Neural cell (in vitro differentiated cells): ENCODE data around the gene MFRP.

Source experiments
- CTCF ChIP-seq: fragments of 450-650 bp; IDR thresholded peaks from 2 replicates; pipeline ENCODE4 v1.5.1; 2014; ENCODE audit warnings: antibody characterized with exemption, mild to moderate bottlenecking, moderate library complexity; ENCODE audit not compliant: poor library complexity, severe bottlenecking
- EP300 ChIP-seq: fragments of 450-650 bp; conservative IDR thresholded peaks from 2 replicates; pipeline ENCODE4 v1.6.1; 2014; ENCODE audit warnings: antibody characterized with exemption, mild to moderate bottlenecking, moderate library complexity; ENCODE audit not compliant: poor library complexity, severe bottlenecking
- EZH2 ChIP-seq: fragments of 200-600, 300-800 bp; shearing (Covaris generic), sonication (generic); IDR thresholded peaks from 2 replicates; pipeline ENCODE4 v1.6.1; 2014; ENCODE audit warnings: antibody characterized with exemption, low read length, borderline replicate concordance, mild to moderate bottlenecking; ENCODE audit not compliant: insufficient read depth, poor library complexity, severe bottlenecking
- POLR2AphosphoS5 ChIP-seq: IDR thresholded peaks from 2 replicates; pipeline ENCODE4 v1.6.1; 2012
- RAD21 ChIP-seq: fragments of 450-650 bp; conservative IDR thresholded peaks from 2 replicates; pipeline ENCODE4 v1.6.1; 2014; ENCODE audit warnings: antibody characterized with exemption, mild to moderate bottlenecking, moderate library complexity
- REST ChIP-seq: IDR thresholded peaks from 2 replicates; pipeline ENCODE4 v1.6.1; 2012; ENCODE audit warnings: borderline replicate concordance
- SMC3 ChIP-seq: fragments of 450-650 bp; conservative IDR thresholded peaks from 2 replicates; pipeline ENCODE4 v1.6.1; 2014; ENCODE audit warnings: antibody characterized with exemption, mild to moderate bottlenecking, moderate library complexity; ENCODE audit not compliant: poor library complexity

DNA sequence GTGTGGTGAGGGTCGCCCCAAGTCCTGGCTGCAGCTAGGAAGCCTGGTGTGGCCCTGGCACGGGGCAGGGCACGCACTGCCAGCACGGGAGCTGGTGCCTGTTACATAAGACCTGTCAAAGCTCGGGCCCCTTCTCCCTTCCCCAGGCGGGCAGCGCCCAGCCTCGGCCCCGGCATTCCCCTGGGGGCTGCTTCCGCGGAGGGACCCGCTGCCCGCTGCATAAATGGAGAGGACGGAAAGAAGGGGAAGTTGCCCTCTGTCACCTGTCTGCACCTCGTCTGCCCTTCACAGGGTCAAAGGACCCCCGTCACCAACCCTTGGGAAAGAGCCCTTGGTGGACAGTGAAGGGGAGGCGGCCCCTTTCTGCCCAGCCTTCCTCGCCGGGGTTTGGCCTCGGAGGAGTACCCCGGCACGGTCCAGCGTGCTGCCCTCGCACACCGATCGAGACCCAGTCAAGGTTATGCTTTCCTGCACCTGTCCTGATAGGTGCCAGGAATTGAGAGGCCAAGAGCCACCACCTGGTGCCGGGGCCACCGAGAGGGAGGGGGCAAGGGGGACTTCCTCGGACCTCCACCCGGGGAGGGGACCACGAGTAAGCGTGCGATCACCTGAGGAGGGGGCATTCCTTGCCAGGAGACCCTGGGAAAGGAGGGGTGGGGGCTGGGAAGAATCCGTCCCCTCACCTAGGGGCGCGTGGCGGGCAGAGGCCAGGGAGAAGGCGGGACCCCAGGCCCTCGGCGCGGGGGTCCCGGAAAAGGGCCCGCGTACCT, 16.8 kb upstream of the MFRP start:
- TF ChIP-seq RAD21 (no peak), EZH2 (no peak), CTCF (no peak), EP300 (no peak), SMC3 (no peak), REST (no peak), POLR2AphosphoS5 (no peak)
